K562 (cell line): Measurements from ENCODE around the gene EPB41L2. TPM values are rescaled to one million over a fixed set of nuclear protein-coding genes. Genes with fewer than 3 reads are reported as not detected.

Source experiments
- CCAR2 ChIP-seq: fragments of 200-400 bp; formaldehyde crosslinking; IDR thresholded peaks from 2 replicates; pipeline ENCODE4 v1.6.1; 2017; ENCODE audit warnings: mild to moderate bottlenecking, low read depth, low read length
- CHD7 ChIP-seq: fragments of 200-600 bp; sonication (generic); IDR thresholded peaks from one replicate; pipeline ENCODE4 v1.6.1; 2012; ENCODE audit warnings: mild to moderate bottlenecking, low read depth, low read length, inconsistent platforms
- COPS2 ChIP-seq: fragments of 450-650 bp; conservative IDR thresholded peaks from 2 replicates; pipeline ENCODE4 v1.6.1; 2016; ENCODE audit warnings: mild to moderate bottlenecking, moderate library complexity
- KDM4B ChIP-seq, 2 experiments: fragments of 450-650 bp in 1 of 2; sonication (generic) in 1 of 2; IDR thresholded peaks; 2 replicates each; pipeline ENCODE4 v1.6.1; 2016 to 2017; ENCODE audit warnings: borderline replicate concordance in 2 of 2, antibody characterized with exemption in 1 of 2, low read depth in 1 of 2, mild to moderate bottlenecking in 1 of 2
- NR4A1 ChIP-seq, 2 experiments: fragments of 250-450 bp in 1 of 2; fragments of 450-650 bp in 1 of 2; sonication (Bioruptor Pico) in 1 of 2; IDR thresholded peaks; 2 replicates each; pipeline versions ENCODE4 v1.4.0 to v1.6.1; 2016 to 2020; ENCODE audit warnings: mild to moderate bottlenecking in 2 of 2, missing compliant biosample characterization in 1 of 2, missing genetic modification characterization in 1 of 2, moderate library complexity in 1 of 2
- PML ChIP-seq: IDR thresholded peaks from 2 replicates; pipeline ENCODE4 v1.6.1; 2012; ENCODE audit warnings: low read length, inconsistent platforms
- SMAD1 ChIP-seq: fragments of 150-350 bp; IDR thresholded peaks from 2 replicates; pipeline ENCODE4 v1.6.1; 2014; ENCODE audit warnings: low read length, low read depth; ENCODE audit not compliant: partially characterized antibody
- ZNF174 ChIP-seq: fragments of 250-450 bp; sonication (Bioruptor Pico); IDR thresholded peaks from 2 replicates; pipeline ENCODE4 v1.4.0; 2020; ENCODE audit warnings: mild to moderate bottlenecking
- polyA plus RNA-seq, 8 experiments: library from polyadenylated mRNA; depleted of rRNA in 4 of 8; stranded (reverse) in 5 of 8; unstranded in 3 of 8; fragments of >200 nt; fragmentation: Nextera tagmentation in 2 of 8; fragmentation: Illumina TruSeq in 1 of 8; extraction: Ambion mirVana in 2 of 8; extraction: Trizol in 1 of 8; gene quantifications; 2 replicates each; pipeline versions ENCODE4 v1.2.1 to v1.2.3, GENCODE V29; 2011 to 2014; ENCODE audit warnings: inconsistent platforms in 1 of 8, missing spikeins in 1 of 8
- total RNA-seq, 7 experiments: library from RNA; depleted of rRNA in 6 of 7; stranded (reverse); fragments of >200 nt in 6 of 7; fragmentation: Illumina TruSeq in 2 of 7; extraction: Trizol in 2 of 7; gene quantifications; 2 replicates each; pipeline versions ENCODE4 v1.2.1 to v1.2.3, GENCODE V29; 2011 to 2021; ENCODE audit warnings: low replicate concordance in 1 of 7
- TF ChIP-seq, protein P1 (sequence below): fragments of 250-450 bp; sonication (Bioruptor Pico); IDR thresholded peaks from 2 replicates; pipeline ENCODE4 v1.5.0; 2020; ENCODE audit warnings: mild to moderate bottlenecking
- TF ChIP-seq, protein P2 (sequence below): IDR thresholded peaks from 3 replicates; pipeline ENCODE4 v1.6.1; 2011; ENCODE audit warnings: borderline replicate concordance, mild to moderate bottlenecking; ENCODE audit not compliant: insufficient read length, insufficient read depth

Gene EPB41L2
- total and polyA plus RNA-seq, 9 of the 15 experiments (the other 6 are each of a cell fraction or from before 2014, with no cell fraction given), result 5.1 to 53.6 (median 25.0) TPM

- TF ChIP-seq CHD7, result no peak
- TF ChIP-seq SMAD1, result no peak
- no peak for TF ChIP-seq COPS2
- no peak for TF ChIP-seq KDM4B (IDR thresholded peaks at IDR 0.05; ENCODE audit: borderline replicate concordance in 2 of 2, low read depth in 1 of 2)
- TF ChIP-seq, protein P1, sequence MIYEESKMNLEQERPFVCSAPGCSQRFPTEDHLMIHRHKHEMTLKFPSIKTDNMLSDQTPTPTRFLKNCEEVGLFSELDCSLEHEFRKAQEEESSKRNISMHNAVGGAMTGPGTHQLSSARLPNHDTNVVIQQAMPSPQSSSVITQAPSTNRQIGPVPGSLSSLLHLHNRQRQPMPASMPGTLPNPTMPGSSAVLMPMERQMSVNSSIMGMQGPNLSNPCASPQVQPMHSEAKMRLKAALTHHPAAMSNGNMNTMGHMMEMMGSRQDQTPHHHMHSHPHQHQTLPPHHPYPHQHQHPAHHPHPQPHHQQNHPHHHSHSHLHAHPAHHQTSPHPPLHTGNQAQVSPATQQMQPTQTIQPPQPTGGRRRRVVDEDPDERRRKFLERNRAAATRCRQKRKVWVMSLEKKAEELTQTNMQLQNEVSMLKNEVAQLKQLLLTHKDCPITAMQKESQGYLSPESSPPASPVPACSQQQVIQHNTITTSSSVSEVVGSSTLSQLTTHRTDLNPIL (CRISPR knock-in tag), result no peak
- TF ChIP-seq PML, result no peak
- no peak for TF ChIP-seq NR4A1 (CRISPR knock-in tag; IDR thresholded peaks at IDR 0.05)
- TF ChIP-seq NR4A1 (tag; IDR thresholded peaks at IDR 0.05), result no peak
- TF ChIP-seq CCAR2, result no peak
- TF ChIP-seq ZNF174 (CRISPR knock-in tag), result no peak
- TF ChIP-seq, protein P2, sequence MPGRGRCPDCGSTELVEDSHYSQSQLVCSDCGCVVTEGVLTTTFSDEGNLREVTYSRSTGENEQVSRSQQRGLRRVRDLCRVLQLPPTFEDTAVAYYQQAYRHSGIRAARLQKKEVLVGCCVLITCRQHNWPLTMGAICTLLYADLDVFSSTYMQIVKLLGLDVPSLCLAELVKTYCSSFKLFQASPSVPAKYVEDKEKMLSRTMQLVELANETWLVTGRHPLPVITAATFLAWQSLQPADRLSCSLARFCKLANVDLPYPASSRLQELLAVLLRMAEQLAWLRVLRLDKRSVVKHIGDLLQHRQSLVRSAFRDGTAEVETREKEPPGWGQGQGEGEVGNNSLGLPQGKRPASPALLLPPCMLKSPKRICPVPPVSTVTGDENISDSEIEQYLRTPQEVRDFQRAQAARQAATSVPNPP, result no peak
- TF ChIP-seq, all 486 proteins: peak for 13
Observed at GRCh38 chr6:130885392-130886192, 177.5 kb downstream of the EPB41L2 start (continued).
